ENCODE data around the gene NUP62. TPM values are rescaled to one million over a fixed set of nuclear protein-coding genes. Genes with fewer than 3 reads are reported as not detected.

Gene NUP62
- polyA plus RNA-seq, 6 donors from 2014 or later, result 30.3 to 59.2 (median 51.3) TPM

DNA sequence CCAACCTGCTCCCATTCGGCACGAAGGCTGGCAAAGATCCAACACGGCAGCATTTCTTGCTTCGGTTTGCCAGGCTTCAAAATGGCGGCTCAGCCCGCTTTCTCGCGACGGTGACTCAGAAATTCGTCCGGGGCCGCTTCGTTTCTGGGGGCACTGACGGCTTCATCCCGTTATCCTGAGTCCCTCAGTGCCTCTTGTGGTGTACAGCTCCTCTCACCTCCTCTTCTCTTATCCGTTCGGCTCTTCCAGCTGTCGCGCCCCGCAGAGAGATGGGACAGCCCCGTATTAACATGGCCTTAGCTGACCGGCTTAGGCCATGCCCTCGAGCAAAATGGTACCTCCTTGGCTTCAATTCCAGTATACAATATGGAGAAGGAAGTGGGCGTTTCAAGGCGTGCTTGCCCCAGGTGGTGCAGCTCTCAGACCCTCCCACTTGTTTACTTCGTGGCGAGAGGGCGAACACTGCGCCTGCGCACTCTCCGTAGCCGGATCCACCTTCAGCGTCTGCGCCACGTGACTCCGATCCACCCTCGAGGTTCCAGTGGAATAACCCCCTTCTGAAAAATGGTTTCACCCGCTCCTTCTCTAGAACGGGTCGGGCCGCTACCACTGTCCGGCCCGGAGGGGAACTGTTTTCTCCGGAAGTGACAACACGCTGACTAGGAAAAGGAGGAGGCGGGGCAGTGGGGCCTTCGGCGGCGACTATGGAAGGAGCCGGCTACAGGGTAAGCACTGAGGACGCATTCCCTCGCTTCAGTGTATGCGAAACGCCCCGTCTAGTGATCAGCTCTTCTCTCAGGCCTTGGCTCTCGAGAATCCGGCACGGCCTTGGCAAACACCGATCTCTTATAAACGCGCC, 52.1 kb downstream of the NUP62 start, which contains the start of the genes AKT1S1 and TBC1D17:
TSS of gene AKT1S1 (minus strand) at position 336 of the 859 bp plus-strand sequence. CDS start 4,060 bp downstream, outside the sequence.
TSS of gene TBC1D17 (plus strand) at position 683 of the 859 bp plus-strand sequence. CDS start at position 705, 22 bp downstream.
- Mint-ChIP-seq H3K4me3 (no peak within 1 kb of the TSS), H3K4me1 (peaks cover 18 to 26% (median 25%) of the 10 kb centered on the region in 3 donors), H3K9me3 (no peaks in the 10 kb centered on the region), H3K36me3 (peaks cover 0 to 10% of the 10 kb centered on the region in 2 donors), H3K27ac (peak within 1 kb of the TSS in 2 of 6 donors; percentile 70 to 96), H3K27me3 (no peaks in the 10 kb centered on the region)
- ATAC-seq (ENCODE audit: low read depth in 2 of 2) (peak; percentile 62 to 66), DNase-seq (peak; percentile 99)

DNA sequence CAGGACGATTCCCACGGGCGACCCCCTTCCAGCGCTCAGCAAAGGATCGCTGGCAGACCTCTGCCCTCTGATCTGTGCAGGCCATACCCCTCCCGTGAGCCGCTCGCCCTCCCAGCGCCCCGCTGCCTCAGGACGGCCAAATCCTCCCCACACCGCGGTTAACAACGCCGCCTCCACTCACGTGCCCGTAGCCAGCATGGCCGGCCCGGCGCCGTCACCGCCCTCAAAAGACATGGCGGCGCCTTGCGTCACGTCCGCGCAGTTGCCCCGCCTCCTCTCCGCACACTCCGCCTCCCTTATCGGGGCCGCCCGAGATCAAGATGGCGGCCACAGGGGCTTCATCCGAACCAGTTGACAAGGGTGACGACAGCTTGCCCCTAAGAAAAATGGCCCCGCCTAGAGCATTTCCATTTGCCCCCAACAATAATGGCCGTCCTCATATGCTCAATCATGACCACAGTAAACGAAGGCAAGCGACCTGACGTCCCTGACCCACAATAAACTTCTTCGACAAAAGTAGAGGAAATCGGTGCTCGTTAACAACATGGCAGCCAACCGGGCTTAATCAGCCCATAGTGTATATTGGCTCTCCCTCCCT, 52.8 kb downstream of the NUP62 start:
- no peaks in the 10 kb centered on the region for H3K9me3 Mint-ChIP-seq
- H3K27ac Mint-ChIP-seq, result no peak overlapping the region
- peaks cover 0 to 3% of the 10 kb centered on the region in 2 donors for H3K36me3 Mint-ChIP-seq

DNA sequence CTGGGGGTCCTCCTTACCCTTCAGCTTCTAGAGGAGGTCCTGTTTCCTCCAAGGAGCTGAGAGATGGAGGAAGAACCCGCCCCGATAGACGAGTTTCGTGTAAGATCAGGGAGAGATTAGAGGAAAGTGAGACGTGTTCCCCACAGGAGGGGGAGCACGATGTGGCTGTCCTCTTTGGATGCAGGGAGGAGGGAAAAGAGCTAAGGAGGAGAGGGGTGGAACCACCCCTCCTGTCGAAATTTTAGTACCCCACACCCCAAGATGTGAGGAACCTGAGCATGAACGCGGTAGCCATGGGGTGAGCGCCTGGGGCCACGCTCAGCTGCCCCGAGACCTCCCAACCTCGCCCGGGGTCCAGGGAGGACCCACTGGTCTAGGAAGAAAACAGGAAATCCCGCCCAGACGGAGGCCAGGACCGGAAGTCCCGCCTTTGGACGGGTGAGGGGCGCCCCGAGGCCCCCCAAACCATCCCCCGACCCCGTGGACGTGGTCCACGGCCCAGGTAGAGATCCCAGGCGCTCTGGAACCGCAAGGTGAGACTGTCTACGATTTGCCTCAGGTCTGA, 53.4 kb downstream of the NUP62 start:
- no peak for ATAC-seq (ENCODE audit: low read depth in 2 of 2)

More for the DNA sequence above, 52.8 kb downstream of the NUP62 start:
- peak; percentile 57 to 59 for ATAC-seq (ENCODE audit: low read depth in 2 of 2)
- H3K4me3 Mint-ChIP-seq, result no peak overlapping the region
- no peaks in the 10 kb centered on the region for H3K27me3 Mint-ChIP-seq
- H3K4me1 Mint-ChIP-seq, result peaks cover 18 to 32% (median 31%) of the 10 kb centered on the region in 3 donors
- DNase-seq, result peak; percentile 98

DNA sequence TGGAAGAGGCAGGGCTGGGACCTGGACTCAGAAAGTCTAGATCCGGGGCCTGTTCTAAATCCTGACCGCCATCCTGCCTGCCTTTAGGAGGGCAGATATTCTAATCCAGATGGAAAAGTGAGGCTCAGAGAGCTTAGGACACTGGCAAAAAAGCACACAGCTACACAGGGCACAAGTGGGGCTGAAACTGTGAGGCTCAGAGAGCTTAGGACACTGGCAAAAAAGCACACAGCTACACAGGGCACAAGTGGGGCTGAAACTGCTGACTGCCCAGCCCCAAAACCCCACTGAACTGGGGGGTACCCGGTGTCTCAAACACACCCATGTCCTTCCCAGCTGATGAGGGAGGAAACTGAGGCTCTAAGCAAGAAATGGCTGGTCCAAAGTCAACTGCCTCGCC, 54.1 kb downstream of the NUP62 start:
- H3K9me3 Mint-ChIP-seq, result no peaks in the 10 kb centered on the region
- no peak for DNase-seq
- peaks cover 19 to 41% (median 39%) of the 10 kb centered on the region in 3 donors for H3K4me1 Mint-ChIP-seq
- H3K36me3 Mint-ChIP-seq, result no peaks in the 10 kb centered on the region
- ATAC-seq (ENCODE audit: low read depth in 2 of 2), result no peak
- H3K27ac Mint-ChIP-seq, result peak overlapping the region in 3 of 6 donors; percentile 19 to 72 (median 61)
- no peaks in the 10 kb centered on the region for H3K27me3 Mint-ChIP-seq
- H3K4me3 Mint-ChIP-seq, result peak overlapping the region in 1 of 8 donors; percentile 61

More for the DNA sequence above, 53.4 kb downstream of the NUP62 start:
- H3K36me3 Mint-ChIP-seq, result no peaks in the 10 kb centered on the region
- DNase-seq, result peak; percentile 39
- no peaks in the 10 kb centered on the region for H3K27me3 Mint-ChIP-seq
- H3K4me1 Mint-ChIP-seq, result peaks cover 18 to 34% (median 32%) of the 10 kb centered on the region in 3 donors
- no peaks in the 10 kb centered on the region for H3K9me3 Mint-ChIP-seq
- H3K27ac Mint-ChIP-seq, result peak overlapping the region in 2 of 6 donors; percentile 70 to 96
- no peak overlapping the region for H3K4me3 Mint-ChIP-seq

DNA sequence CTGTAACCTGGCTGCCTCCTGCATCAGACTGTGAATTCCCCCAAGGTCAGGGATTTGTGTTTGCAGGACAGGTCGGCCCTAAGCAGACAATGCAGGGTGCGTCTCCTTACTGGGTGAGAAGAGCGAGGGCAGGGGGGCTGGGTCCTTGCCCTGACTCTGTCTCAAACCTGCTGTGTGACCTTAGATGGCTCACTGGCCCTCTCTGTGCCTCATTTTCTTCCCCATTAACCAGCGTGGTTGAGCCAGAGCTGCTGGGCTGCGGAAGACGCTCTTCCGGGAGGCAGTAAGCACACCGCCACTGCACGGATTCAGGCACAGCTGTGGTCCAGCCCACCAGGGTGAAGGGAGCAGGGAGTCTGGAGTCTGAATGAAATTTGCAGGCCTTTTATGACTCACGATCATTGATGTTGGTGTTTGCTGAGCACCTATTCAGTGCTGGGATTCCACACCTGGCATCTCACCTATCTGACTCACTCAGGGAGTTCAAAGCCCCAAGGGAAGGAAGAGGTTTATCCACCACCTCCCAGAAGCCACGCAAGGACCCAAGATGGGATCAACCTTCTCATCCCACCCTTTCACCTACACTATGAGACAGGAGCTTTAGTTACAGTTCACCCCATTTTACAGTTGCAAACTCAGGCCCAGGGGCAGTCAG, 54.7 kb downstream of the NUP62 start:
- ATAC-seq (ENCODE audit: low read depth in 2 of 2), result no peak
- Mint-ChIP-seq H3K27me3 (no peaks in the 10 kb centered on the region), H3K27ac (peak overlapping the region in 3 of 6 donors; percentile 54 to 61 (median 56)), H3K36me3 (no peaks in the 10 kb centered on the region), H3K9me3 (no peaks in the 10 kb centered on the region), H3K4me1 (peaks cover 21 to 43% (median 41%) of the 10 kb centered on the region in 3 donors), H3K4me3 (peak overlapping the region in 2 of 8 donors; percentile 31 to 61)
- DNase-seq, result no peak

DNA sequence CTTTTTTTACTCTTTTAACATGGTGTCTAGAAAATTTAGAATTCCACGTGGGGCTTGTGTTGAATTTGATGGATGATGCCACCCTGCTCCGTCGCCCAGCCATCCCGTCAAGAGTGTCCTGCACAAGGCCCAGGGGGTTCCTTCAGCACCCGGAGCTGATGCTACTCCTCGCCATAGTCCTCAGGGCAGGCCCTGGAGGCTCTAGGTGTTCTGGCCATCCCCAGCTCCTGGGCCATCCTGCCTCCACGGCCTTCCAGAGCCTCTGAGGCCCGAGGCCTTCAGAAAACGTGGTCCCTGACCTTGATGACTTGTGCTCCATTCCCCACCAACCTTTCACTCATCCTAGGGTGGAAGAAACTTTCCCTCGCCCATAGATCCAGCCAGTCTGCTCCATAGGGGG, 55.5 kb downstream of the NUP62 start:
- H3K27me3 Mint-ChIP-seq, result no peaks in the 10 kb centered on the region
- H3K27ac Mint-ChIP-seq, result no peak overlapping the region
- H3K9me3 Mint-ChIP-seq, result no peaks in the 10 kb centered on the region
- peaks cover 16 to 40% (median 36%) of the 10 kb centered on the region in 3 donors for H3K4me1 Mint-ChIP-seq
- no peaks in the 10 kb centered on the region for H3K36me3 Mint-ChIP-seq
- peak overlapping the region in 4 of 8 donors; percentile 31 to 54 (median 42) for H3K4me3 Mint-ChIP-seq
- no peak for DNase-seq
- no peak for ATAC-seq (ENCODE audit: low read depth in 2 of 2)

DNA sequence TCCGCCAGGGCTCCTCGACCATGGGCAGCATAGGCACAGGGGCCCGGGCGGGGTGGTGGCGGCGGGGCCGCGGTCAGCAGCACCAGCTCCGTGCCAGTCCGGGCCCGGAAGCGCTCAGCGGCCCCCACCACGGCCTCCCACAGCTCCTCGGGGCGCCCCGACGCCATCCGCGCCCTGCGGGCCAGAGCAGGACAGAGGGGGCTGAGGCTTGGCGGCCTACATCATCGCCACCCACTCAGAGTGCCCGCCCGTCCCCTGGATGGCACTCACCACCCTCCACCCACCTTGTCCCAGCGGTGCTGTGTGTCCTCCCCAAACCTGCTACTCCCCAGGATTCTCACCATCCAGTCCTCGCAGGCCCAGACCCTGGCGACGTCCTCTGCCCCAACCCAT, 56.2 kb downstream of the NUP62 start:
- no peak for DNase-seq
- H3K4me3 Mint-ChIP-seq, result no peak overlapping the region
- no peaks in the 10 kb centered on the region for H3K36me3 Mint-ChIP-seq
- ATAC-seq (ENCODE audit: low read depth in 2 of 2), result no peak
- no peaks in the 10 kb centered on the region for H3K27me3 Mint-ChIP-seq
- no peak overlapping the region for H3K27ac Mint-ChIP-seq
- H3K4me1 Mint-ChIP-seq, result peaks cover 14 to 42% (median 31%) of the 10 kb centered on the region in 3 donors
- peaks cover 0 to 1% (median 0%) of the 10 kb centered on the region in 7 donors for H3K9me3 Mint-ChIP-seq

DNA sequence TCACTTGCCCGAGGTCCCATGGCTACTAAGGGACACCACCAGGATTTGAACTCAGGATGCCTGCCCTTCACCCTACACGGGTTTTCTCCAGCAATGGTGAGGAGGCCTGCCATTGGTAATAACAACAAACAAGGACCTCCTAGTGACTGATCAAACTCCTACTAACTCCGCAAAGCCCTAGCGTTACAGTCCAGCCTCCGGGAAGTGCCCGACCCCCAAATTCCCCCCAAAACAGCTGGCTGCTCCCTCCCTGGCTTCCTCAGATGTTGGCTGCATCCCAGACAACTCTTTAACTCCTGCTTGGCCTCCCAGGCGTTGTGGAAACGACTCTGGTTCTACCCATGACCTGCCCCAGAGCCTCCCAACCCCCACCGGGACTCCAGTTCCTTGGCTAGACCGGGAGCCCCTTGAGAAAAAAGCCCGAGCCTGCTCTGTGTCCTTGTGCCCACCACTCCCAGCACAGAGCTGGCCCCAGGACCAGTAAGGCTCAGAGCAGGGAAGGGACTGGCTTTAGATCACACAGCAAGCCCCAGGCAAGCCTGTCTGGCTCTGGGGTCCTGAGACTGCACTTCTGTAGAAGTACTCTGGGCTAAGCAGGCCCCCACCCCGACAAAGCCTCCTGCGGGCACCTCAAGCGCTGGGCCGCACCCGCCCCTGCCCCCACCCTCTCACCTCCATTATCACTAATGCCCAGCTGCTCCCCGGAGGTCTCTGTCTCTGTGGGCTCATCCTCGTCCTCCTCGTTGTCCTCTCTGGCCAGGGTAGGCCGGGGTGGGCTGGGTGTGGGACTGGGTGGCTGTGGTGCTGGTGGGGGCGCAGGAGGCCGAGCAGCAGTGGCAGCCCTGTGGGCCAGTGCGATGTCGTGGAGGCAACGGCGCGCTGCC, 56.8 kb downstream of the NUP62 start:
- Mint-ChIP-seq H3K27ac (peak overlapping the region in 4 of 6 donors; percentile 2 to 37 (median 20)), H3K4me1 (peaks cover 15 to 45% (median 34%) of the 10 kb centered on the region in 3 donors), H3K36me3 (no peaks in the 10 kb centered on the region), H3K27me3 (no peaks in the 10 kb centered on the region), H3K9me3 (peaks cover 0 to 2% (median 0%) of the 10 kb centered on the region in 7 donors), H3K4me3 (peak overlapping the region in 6 of 8 donors; percentile 5 to 86 (median 65))
- DNase-seq (no peak), ATAC-seq (ENCODE audit: low read depth in 2 of 2) (no peak)

DNA sequence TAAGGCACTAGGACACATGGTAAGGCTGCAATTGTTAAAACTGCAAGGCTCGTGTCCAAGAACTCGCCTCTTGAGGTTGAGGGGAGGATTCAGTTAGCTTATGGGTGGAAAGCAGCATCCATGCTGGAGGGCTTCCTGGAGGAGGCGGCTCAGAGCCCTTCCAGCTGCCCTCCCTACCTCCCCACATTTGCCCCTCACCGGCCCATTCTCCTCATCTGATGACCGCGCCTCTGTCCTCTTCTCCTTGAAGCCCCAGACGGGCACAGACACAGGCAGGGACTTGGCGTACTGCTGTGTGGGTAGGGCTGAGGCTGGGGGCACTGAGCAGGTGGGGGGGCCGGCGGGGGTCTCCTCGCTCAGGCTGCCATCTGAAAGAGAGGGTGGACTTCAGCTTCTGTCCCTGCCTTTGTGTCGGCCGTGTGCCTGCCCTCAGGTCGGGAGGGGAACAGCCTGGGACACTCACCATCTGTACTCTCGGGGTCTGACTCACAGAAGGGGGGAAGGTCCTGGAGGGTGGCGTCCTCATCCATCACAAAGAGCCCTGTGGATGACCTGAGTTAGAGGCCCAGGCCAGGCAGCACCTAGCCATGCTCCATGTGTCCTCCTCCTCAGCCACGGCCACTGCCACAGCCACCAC, 57.8 kb downstream of the NUP62 start:
- Mint-ChIP-seq H3K36me3 (no peaks in the 10 kb centered on the region), H3K27ac (peak overlapping the region in 3 of 6 donors; percentile 2 to 75 (median 54)), H3K27me3 (no peaks in the 10 kb centered on the region), H3K9me3 (peaks cover 0 to 2% (median 0%) of the 10 kb centered on the region in 7 donors), H3K4me1 (peaks cover 24 to 52% (median 41%) of the 10 kb centered on the region in 3 donors), H3K4me3 (peak overlapping the region in 7 of 8 donors; percentile 5 to 91 (median 57))
- DNase-seq (no peak), ATAC-seq (ENCODE audit: low read depth in 2 of 2) (no peak)

DNA sequence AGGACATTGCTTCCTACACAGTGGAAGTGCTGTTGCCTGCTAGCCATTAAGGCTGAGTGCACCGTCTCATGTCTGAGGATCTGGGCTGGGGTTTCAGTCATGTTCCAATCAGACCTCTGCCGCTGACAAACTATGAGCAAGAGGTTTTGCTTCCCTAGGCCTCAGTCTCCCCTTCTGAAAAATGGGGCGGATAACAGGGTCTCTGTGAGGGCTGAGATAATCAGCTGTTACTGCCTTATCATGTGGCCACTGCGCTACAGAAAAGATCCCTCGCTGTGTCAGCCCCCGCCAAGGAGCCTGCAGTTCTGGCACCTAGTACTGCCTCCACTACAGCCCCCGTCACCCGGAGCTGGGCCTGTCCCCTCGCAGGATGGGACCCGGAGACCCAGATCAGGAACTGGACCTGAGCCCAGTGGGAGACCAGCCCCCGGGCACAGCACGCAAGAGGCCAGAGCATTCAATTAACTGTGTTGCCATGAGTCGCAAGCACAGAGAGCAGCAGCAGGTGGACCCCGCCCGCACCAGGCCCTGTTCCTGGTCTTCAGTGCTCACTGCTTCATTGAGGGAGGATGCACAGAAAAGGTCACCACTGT, 58.9 kb downstream of the NUP62 start:
- no peaks in the 10 kb centered on the region for H3K27me3 Mint-ChIP-seq
- peak overlapping the region in 2 of 8 donors; percentile 26 to 91 for H3K4me3 Mint-ChIP-seq
- H3K4me1 Mint-ChIP-seq, result peaks cover 27 to 56% (median 45%) of the 10 kb centered on the region in 3 donors
- ATAC-seq (ENCODE audit: low read depth in 2 of 2), result no peak
- DNase-seq, result no peak
- H3K27ac Mint-ChIP-seq, result peak overlapping the region in 2 of 6 donors; percentile 64 to 91
- H3K9me3 Mint-ChIP-seq, result peaks cover 0 to 2% (median 0%) of the 10 kb centered on the region in 7 donors
- no peaks in the 10 kb centered on the region for H3K36me3 Mint-ChIP-seq

DNA sequence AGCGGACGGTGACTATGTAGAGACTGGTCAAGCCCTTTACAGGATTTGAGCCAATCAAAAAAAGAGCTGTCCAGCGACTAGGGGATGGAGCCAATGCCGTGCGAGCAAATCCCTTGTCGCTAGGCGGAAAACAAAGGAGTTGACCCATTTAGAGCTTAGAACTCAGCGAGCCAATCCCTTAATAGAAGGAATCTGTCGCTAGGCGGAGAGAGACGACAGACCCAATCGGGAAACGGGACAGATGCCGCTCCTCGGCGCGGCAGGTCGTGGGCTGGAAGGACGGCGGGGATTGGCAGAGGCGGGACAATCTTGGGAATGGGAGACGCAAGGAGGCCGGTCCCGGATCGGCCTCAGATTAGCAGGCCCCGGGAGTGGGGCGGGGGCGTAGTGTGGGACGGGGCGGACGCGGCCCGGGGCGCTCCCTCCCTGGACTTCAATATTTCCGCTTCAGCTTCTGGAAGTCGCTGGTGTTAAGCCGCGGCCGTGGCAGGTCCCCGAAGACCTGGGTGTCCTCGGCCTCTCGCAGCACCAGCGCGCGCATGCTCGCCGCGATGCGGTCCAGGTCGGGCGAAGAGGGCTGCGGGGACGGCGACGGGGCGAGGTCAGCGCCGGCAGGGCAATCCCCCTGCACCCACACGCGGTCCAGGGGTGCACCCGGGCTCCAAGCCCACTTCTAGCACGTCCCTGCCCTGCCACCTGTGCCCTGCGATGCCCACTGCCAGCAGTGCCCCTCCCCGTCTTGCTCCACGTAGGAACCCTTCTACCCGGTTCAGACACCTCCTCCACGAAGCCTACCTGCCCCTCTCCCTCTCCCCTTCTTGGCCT, 59.6 kb downstream of the NUP62 start:
- Mint-ChIP-seq H3K36me3 (no peaks in the 10 kb centered on the region), H3K4me1 (peaks cover 25 to 55% (median 46%) of the 10 kb centered on the region in 3 donors), H3K27ac (peak overlapping the region in 1 of 6 donors; percentile 91), H3K4me3 (peak overlapping the region in 1 of 8 donors; percentile 91), H3K27me3 (no peaks in the 10 kb centered on the region), H3K9me3 (peaks cover 0 to 2% (median 0%) of the 10 kb centered on the region in 7 donors)
- ATAC-seq (ENCODE audit: low read depth in 2 of 2) (peak; percentile 72 to 73), DNase-seq (peak; percentile 94)

Measured in naive B cell (primary cell).